Body of pancreas (tissue), 4 donors: ENCODE results near the gene CORO1A.

Experiments used
- POLR2A ChIP-seq, 3 donors: fragments of 450-650 bp; IDR thresholded peaks; one replicate each; pipeline ENCODE4 v1.6.1; 2016; ENCODE audit warnings: antibody characterized with exemption in 3 of 3, mild to moderate bottlenecking in 2 of 3
- TF ChIP-seq, protein P1 (sequence below), 7 experiments: fragments of 450-650 bp in 4 of 7; fragments of 200-600 bp in 3 of 7; sonication (generic) in 3 of 7; IDR thresholded peaks; one replicate each; pipeline ENCODE4 v1.5.1; 2016 to 2019; ENCODE audit warnings: antibody characterized with exemption in 7 of 7

DNA sequence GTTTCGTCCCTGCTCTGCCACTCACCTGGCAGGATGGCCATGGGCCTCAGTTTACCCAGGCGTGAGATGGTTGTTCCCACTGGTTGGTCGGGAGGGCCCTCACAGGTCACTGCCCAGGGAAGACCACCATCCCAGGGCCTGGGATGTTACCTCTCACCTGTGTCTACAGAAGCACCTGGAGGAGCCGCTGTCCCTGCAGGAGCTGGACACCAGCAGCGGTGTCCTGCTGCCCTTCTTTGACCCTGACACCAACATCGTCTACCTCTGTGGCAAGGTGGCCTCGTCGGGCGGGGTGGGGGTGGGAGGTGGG, 4.1 kb downstream of the CORO1A start:
- no peak for TF ChIP-seq POLR2A (IDR thresholded peaks at IDR 0.05)
- TF ChIP-seq, protein P1, sequence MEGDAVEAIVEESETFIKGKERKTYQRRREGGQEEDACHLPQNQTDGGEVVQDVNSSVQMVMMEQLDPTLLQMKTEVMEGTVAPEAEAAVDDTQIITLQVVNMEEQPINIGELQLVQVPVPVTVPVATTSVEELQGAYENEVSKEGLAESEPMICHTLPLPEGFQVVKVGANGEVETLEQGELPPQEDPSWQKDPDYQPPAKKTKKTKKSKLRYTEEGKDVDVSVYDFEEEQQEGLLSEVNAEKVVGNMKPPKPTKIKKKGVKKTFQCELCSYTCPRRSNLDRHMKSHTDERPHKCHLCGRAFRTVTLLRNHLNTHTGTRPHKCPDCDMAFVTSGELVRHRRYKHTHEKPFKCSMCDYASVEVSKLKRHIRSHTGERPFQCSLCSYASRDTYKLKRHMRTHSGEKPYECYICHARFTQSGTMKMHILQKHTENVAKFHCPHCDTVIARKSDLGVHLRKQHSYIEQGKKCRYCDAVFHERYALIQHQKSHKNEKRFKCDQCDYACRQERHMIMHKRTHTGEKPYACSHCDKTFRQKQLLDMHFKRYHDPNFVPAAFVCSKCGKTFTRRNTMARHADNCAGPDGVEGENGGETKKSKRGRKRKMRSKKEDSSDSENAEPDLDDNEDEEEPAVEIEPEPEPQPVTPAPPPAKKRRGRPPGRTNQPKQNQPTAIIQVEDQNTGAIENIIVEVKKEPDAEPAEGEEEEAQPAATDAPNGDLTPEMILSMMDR (IDR thresholded peaks at IDR 0.05), result no peak
